A549 (cell line): Measurements from ENCODE around the gene PSMD5.

Experiments
- BHLHE40 ChIP-seq: IDR thresholded peaks from 2 replicates; pipeline ENCODE4 v1.6.1; 2012; ENCODE audit warnings: low read depth, low read length, inconsistent platforms
- CHD4 ChIP-seq: fragments of 200-600 bp; sonication (generic); IDR thresholded peaks from 2 replicates; pipeline ENCODE4 v1.6.1; 2016; ENCODE audit warnings: antibody characterized with exemption, mild to moderate bottlenecking, borderline replicate concordance
- CTCF ChIP-seq: fragments of >200 bp; sonication (Bioruptor Twin); formaldehyde crosslinking; IDR thresholded peaks from 3 replicates; pipeline ENCODE4 v1.5.1; 2016
- E2F6 ChIP-seq: IDR thresholded peaks from 2 replicates; pipeline ENCODE4 v1.6.1; 2012; ENCODE audit warnings: low read depth, borderline replicate concordance
- EP300 ChIP-seq, 2 experiments: fragments of >200 bp; sonication (Bioruptor Twin); formaldehyde crosslinking; IDR thresholded peaks; 2 replicates in 1 of 2; 3 replicates in 1 of 2; pipeline ENCODE4 v1.6.1; 2016 to 2017
- HOXA7 ChIP-seq: fragments of 250-450 bp; sonication (Bioruptor Pico); IDR thresholded peaks from 2 replicates; pipeline ENCODE4 v1.5.0; 2020; ENCODE audit warnings: mild to moderate bottlenecking, moderate library complexity
- JUN ChIP-seq, 2 experiments: fragments of >200 bp; sonication (Bioruptor Twin); formaldehyde crosslinking; IDR thresholded peaks; 2 replicates in 1 of 2; 3 replicates in 1 of 2; pipeline ENCODE4 v1.6.1; 2016 to 2017
- POLR2A ChIP-seq: IDR thresholded peaks from 2 replicates; pipeline ENCODE4 v1.6.1; 2012; ENCODE audit warnings: mild to moderate bottlenecking, low read length
- RAD21 ChIP-seq, 2 experiments: fragments of >200 bp in 1 of 2; sonication (Bioruptor Twin) in 1 of 2; formaldehyde crosslinking in 1 of 2; IDR thresholded peaks in 1 of 2; conservative IDR thresholded peaks in 1 of 2; 2 replicates in 1 of 2; 3 replicates in 1 of 2; pipeline ENCODE4 v1.6.1; 2012 to 2018; ENCODE audit warnings: inconsistent platforms in 1 of 2
- REST ChIP-seq: fragments of 200-600 bp; sonication (generic); IDR thresholded peaks from 2 replicates; pipeline ENCODE4 v1.6.1; 2016; ENCODE audit warnings: antibody characterized with exemption, mild to moderate bottlenecking, moderate library complexity

- TF ChIP-seq JUN (IDR thresholded peaks at IDR 0.05) (no peak), POLR2A (no peak), CTCF (no peak), BHLHE40 (no peak), CHD4 (no peak), EP300 (IDR thresholded peaks at IDR 0.05) (no peak), RAD21 (conservative IDR thresholded peaks at IDR 0.05 in 1 of 2, IDR thresholded peaks at IDR 0.05 in 1 of 2) (no peak), HOXA7 (no peak), E2F6 (no peak), REST (no peak)
These were observed 9.4 kb downstream of the PSMD5 start for GRCh38 chr9:120833325-120833724.
